HepG2 (cell line): ENCODE measurements around the gene RPL18. TPM values are rescaled to one million over a fixed set of nuclear protein-coding genes. Genes with fewer than 3 reads are reported as not detected.

ENCODE experiments used
- ATRX ChIP-seq: sonication (generic); formaldehyde crosslinking; IDR thresholded peaks from 2 replicates; pipeline ENCODE4 v1.4.0; 2020; ENCODE audit warnings: missing genetic modification reagents, borderline replicate concordance
- BRD4 ChIP-seq: sonication (generic); formaldehyde crosslinking; IDR thresholded peaks from 2 replicates; pipeline ENCODE4 v1.4.0; 2020; ENCODE audit warnings: missing genetic modification reagents
- ELF4 ChIP-seq: sonication (generic); formaldehyde crosslinking; IDR thresholded peaks from 2 replicates; pipeline ENCODE4 v1.5.0; 2020; ENCODE audit warnings: missing genetic modification reagents, mild to moderate bottlenecking, moderate library complexity, borderline replicate concordance
- HNRNPH1 ChIP-seq: fragments of 200-400 bp; formaldehyde crosslinking; optimal IDR thresholded peaks from 2 replicates; pipeline ENCODE3; 2017; ENCODE audit warnings: mild to moderate bottlenecking, low read depth, low read length
- ISX ChIP-seq: sonication (generic); formaldehyde crosslinking; conservative IDR thresholded peaks from 2 replicates; pipeline ENCODE4 v1.5.0; 2020; ENCODE audit warnings: missing genetic modification reagents
- MTA1 ChIP-seq: sonication (generic); formaldehyde crosslinking; IDR thresholded peaks from 2 replicates; pipeline ENCODE4 v1.4.0; 2020; ENCODE audit warnings: missing genetic modification reagents, mild to moderate bottlenecking, borderline replicate concordance
- NCOA5 ChIP-seq: sonication (generic); formaldehyde crosslinking; IDR thresholded peaks from 2 replicates; pipeline ENCODE4 v1.4.0; 2020; ENCODE audit warnings: missing genetic modification reagents
- PLRG1 ChIP-seq: fragments of 450-650 bp; conservative IDR thresholded peaks from 2 replicates; pipeline ENCODE4 v1.6.1; 2016
- POLR2A ChIP-seq, 2 experiments: IDR thresholded peaks; 2 replicates each; pipeline ENCODE4 v1.6.1; 2011; ENCODE audit warnings: low read depth in 2 of 2, low read length in 2 of 2, mild to moderate bottlenecking in 1 of 2, moderate library complexity in 1 of 2; ENCODE audit not compliant: insufficient read depth in 1 of 2
- SP1 ChIP-seq, 2 experiments: fragments of 450-650 bp in 1 of 2; sonication (generic) in 1 of 2; formaldehyde crosslinking in 1 of 2; IDR thresholded peaks; 2 replicates each; pipeline versions ENCODE4 v1.4.0 to v1.6.1; 2016 to 2020; ENCODE audit warnings: missing genetic modification reagents in 1 of 2
- TSC22D2 ChIP-seq: sonication (generic); formaldehyde crosslinking; IDR thresholded peaks from 2 replicates; pipeline ENCODE4 v1.5.1; 2020; ENCODE audit warnings: missing genetic modification reagents, mild to moderate bottlenecking, borderline replicate concordance
- ZNF121 ChIP-seq: sonication (generic); formaldehyde crosslinking; IDR thresholded peaks from 2 replicates; pipeline ENCODE4 v1.5.0; 2020; ENCODE audit warnings: mild to moderate bottlenecking, missing genetic modification reagents
- ZNF572 ChIP-seq: sonication (generic); formaldehyde crosslinking; IDR thresholded peaks from 2 replicates; pipeline ENCODE4 v1.5.1; 2020; ENCODE audit warnings: mild to moderate bottlenecking, missing genetic modification reagents
- ZNF766 ChIP-seq: sonication (generic); formaldehyde crosslinking; IDR thresholded peaks from 2 replicates; pipeline ENCODE4 v1.5.0; 2020; ENCODE audit warnings: missing genetic modification reagents, borderline replicate concordance
- polyA plus RNA-seq, 8 experiments: library from polyadenylated mRNA; depleted of rRNA in 3 of 8; stranded (reverse) in 7 of 8; unstranded in 1 of 8; fragments of >200 nt; fragmentation: Illumina TruSeq in 4 of 8; extraction: Trizol in 4 of 8; gene quantifications; 2 replicates each; pipeline versions ENCODE4 v1.2.1 to v1.2.3, GENCODE V29; 2011 to 2016; ENCODE audit warnings: low read depth in 4 of 8, missing spikeins in 1 of 8, mixed read lengths in 1 of 8; ENCODE audit not compliant: insufficient read depth in 1 of 8
- total RNA-seq, 5 experiments: library from RNA; depleted of rRNA; stranded (reverse); fragments of >200 nt; fragmentation: Illumina TruSeq; extraction: Trizol; gene quantifications; 2 replicates each; pipeline ENCODE4 v1.2.3, GENCODE V29; 2016; ENCODE audit warnings: low read depth in 1 of 5
- TF ChIP-seq, protein P1 (sequence below): sonication (generic); formaldehyde crosslinking; IDR thresholded peaks from 2 replicates; pipeline ENCODE4 v1.9.0; 2021; ENCODE audit warnings: missing genetic modification reagents, borderline replicate concordance
- TF ChIP-seq, protein P2 (sequence below): sonication (generic); formaldehyde crosslinking; IDR thresholded peaks from 2 replicates; pipeline ENCODE4 v1.4.0; 2020; ENCODE audit warnings: low read depth, mild to moderate bottlenecking, missing genetic modification reagents
- TF ChIP-seq, protein P3 (sequence below): sonication (generic); formaldehyde crosslinking; IDR thresholded peaks from 2 replicates; pipeline ENCODE4 v1.5.0; 2020; ENCODE audit warnings: missing genetic modification reagents
- TF ChIP-seq, protein P4 (sequence below): sonication (generic); formaldehyde crosslinking; IDR thresholded peaks from 2 replicates; pipeline ENCODE4 v1.5.1; 2020; ENCODE audit warnings: missing genetic modification reagents, mild to moderate bottlenecking, borderline replicate concordance

Gene RPL18
- total and polyA plus RNA-seq, 2 of the 13 experiments (the other 11 are each of a cell fraction or from before 2014, with no cell fraction given), result 1,485 to 1,639 TPM

DNA sequence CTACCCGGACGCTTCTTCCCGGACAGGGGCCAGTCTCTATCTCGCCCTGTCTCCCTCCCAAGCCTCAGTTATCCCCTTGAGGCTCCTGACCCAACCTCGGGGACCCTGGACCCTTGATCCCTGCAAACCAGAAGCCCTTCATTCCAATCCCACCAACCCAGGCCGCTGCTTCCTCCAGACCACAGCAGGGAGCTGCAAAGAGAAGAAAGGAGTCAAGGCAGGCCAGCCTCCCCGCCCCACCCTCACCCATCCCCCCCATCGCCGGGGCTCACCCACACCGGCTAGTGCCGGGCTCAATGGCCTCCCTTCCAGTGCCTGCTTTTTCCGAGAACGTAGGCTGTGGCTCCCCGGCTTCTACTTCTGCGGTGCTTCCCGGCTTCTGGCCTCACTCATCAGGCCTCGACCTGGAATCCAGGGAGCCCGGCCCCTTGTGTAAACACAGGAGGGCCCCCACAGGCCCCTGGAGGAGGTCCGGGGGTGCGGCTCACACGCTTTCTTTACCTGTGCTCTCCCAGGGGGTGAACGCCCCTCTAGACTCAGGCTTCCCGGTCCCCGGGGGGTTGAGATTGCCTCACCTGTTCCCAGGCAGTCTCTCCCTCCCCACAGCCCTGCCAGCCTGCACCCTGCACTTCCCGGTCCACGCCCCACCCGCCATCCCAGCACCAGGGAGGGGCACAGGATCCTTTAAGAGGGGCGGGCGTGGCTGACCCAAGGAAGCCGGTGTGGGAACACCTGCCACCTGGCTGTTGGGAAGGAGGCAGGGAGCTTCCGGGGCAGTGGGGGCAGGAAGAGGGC, 4.3 kb downstream of the RPL18 start, which contains the start of gene FAM83E (continued):
- TF ChIP-seq SP1 (IDR thresholded peaks at IDR 0.05) (no peak), SP1 (CRISPR knock-in tag; IDR thresholded peaks at IDR 0.05) (no peak), ISX (CRISPR knock-in tag) (no peak), MTA1 (CRISPR knock-in tag) (no peak), TSC22D2 (no peak), ZNF572 (CRISPR knock-in tag) (no peak), POLR2A (IDR thresholded peaks at IDR 0.05; ENCODE audit: insufficient read depth in 1 of 2, low read depth in 2 of 2, low read length in 2 of 2) (peak in 1 of 2 experiments; percentile 37; a peak in 3 of 4 replicates), ATRX (no peak), BRD4 (CRISPR knock-in tag) (no peak), ZNF121 (CRISPR knock-in tag) (no peak), ZNF766 (no peak), PLRG1 (no peak), NCOA5 (no peak), ELF4 (CRISPR knock-in tag) (no peak), HNRNPH1 (peak; percentile 9)
- TF ChIP-seq, protein P1, sequence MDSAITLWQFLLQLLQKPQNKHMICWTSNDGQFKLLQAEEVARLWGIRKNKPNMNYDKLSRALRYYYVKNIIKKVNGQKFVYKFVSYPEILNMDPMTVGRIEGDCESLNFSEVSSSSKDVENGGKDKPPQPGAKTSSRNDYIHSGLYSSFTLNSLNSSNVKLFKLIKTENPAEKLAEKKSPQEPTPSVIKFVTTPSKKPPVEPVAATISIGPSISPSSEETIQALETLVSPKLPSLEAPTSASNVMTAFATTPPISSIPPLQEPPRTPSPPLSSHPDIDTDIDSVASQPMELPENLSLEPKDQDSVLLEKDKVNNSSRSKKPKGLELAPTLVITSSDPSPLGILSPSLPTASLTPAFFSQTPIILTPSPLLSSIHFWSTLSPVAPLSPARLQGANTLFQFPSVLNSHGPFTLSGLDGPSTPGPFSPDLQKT (CRISPR knock-in tag), result no peak
- TF ChIP-seq, protein P2, sequence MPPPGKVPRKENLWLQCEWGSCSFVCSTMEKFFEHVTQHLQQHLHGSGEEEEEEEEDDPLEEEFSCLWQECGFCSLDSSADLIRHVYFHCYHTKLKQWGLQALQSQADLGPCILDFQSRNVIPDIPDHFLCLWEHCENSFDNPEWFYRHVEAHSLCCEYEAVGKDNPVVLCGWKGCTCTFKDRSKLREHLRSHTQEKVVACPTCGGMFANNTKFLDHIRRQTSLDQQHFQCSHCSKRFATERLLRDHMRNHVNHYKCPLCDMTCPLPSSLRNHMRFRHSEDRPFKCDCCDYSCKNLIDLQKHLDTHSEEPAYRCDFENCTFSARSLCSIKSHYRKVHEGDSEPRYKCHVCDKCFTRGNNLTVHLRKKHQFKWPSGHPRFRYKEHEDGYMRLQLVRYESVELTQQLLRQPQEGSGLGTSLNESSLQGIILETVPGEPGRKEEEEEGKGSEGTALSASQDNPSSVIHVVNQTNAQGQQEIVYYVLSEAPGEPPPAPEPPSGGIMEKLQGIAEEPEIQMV (CRISPR knock-in tag), result no peak
- TF ChIP-seq, protein P3, sequence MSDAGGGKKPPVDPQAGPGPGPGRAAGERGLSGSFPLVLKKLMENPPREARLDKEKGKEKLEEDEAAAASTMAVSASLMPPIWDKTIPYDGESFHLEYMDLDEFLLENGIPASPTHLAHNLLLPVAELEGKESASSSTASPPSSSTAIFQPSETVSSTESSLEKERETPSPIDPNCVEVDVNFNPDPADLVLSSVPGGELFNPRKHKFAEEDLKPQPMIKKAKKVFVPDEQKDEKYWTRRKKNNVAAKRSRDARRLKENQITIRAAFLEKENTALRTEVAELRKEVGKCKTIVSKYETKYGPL (CRISPR knock-in tag), result no peak
- TF ChIP-seq, protein P4, sequence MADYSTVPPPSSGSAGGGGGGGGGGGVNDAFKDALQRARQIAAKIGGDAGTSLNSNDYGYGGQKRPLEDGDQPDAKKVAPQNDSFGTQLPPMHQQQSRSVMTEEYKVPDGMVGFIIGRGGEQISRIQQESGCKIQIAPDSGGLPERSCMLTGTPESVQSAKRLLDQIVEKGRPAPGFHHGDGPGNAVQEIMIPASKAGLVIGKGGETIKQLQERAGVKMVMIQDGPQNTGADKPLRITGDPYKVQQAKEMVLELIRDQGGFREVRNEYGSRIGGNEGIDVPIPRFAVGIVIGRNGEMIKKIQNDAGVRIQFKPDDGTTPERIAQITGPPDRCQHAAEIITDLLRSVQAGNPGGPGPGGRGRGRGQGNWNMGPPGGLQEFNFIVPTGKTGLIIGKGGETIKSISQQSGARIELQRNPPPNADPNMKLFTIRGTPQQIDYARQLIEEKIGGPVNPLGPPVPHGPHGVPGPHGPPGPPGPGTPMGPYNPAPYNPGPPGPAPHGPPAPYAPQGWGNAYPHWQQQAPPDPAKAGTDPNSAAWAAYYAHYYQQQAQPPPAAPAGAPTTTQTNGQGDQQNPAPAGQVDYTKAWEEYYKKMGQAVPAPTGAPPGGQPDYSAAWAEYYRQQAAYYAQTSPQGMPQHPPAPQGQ (CRISPR knock-in tag), result no peak
